ENCODE results near the gene PTDSS2.
A peak's percentile ranks its signal among the peaks of the same experiment; 100 is the strongest.

Gene PTDSS2

DNA sequence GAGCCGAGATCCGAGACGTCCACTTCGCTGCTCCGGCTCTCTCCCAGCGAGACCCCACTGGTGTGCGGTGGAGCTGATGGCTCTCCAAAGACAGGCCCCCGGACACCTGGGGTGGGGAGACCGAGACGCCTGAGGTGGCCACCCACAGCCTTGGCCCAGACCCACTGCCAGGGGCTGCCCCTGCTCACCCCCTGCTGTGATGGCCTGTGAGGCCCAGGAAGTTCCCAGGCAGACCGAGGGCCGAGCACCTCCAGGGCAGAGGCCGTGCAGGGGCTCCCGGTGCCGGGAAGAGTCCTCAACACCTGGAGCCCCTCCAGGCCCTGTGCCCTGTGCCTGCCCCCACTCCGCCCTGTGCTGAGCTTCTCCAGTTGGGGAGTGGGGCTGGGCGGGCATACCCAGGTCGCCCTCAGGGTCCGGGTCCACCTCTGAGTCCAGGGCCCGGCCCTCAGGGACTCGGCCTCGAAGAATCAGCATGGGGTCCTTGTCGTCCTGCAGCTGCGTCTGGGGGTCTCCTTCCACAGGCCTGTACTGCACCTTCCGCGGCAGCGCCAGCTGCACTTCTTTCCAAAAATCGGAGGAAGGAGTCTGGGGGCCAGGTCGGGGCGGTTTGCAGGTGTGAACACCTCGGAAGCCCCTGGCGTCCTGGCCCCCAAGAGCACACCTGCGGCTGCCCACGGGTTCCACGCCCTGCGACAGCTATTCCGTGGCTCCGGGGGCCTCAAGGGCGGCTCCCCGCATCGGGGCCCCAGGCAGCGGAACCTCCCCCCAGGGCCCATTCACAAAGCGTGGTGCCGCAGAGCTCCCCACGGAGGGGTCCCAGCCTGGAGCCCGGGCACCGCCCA lies 43.9 kb upstream of the PTDSS2 start:
- peak overlapping the region; percentile 78 for H2AK5ac ChIP-seq (ENCODE audit: low read length, severe bottlenecking)
- H2BK5ac ChIP-seq (ENCODE audit: low read depth, low read length, poor library complexity, severe bottlenecking), result no peak overlapping the region
- WGBS, result 86% methylated on average over 47 of the region's 47 CpGs
- H3K4me3 ChIP-seq (ENCODE audit: insufficient read depth in 1 of 2, low read depth in 1 of 2, low read length in 2 of 2), result peak overlapping the region; percentile 67 to 82
- H2BK12ac ChIP-seq (ENCODE audit: low read length in 2 of 2), result peak overlapping the region; percentile 18 to 25
- peak overlapping the region; percentile 88 to 94 for H3K18ac ChIP-seq (ENCODE audit: low read depth in 1 of 2, low read length in 2 of 2)
- no peak overlapping the region for H2BK120ac ChIP-seq (ENCODE audit: low read depth, low read length)
- H4K91ac ChIP-seq (ENCODE audit: low read length), result peak overlapping the region; percentile 86
- peak overlapping the region; percentile 72 for H3K9ac ChIP-seq (ENCODE audit: low read length)
- no peak for DNase-seq
- H3K79me1 ChIP-seq (replicated peaks; ENCODE audit: low read length, poor library complexity, severe bottlenecking), result peaks cover 4% of the 10 kb centered on the region
- peaks cover 0 to 7% of the 10 kb centered on the region in 2 experiments for H3K27me3 ChIP-seq (ENCODE audit: control insufficient read depth in 1 of 2, insufficient read depth in 1 of 2, low read length in 2 of 2)
- no peaks in the 10 kb centered on the region for H3K9me3 ChIP-seq (ENCODE audit: control insufficient read depth, low read length)
- peaks cover 47% of the 10 kb centered on the region for H3K4me1 ChIP-seq (ENCODE audit: control insufficient read depth, insufficient read depth, low read depth, low read length)
- H3K14ac ChIP-seq (ENCODE audit: low read length in 2 of 2), result peak overlapping the region in 1 of 2 experiments; percentile 84
- peaks cover 0 to 31% of the 10 kb centered on the region in 2 experiments for H3K36me3 ChIP-seq (ENCODE audit: control insufficient read depth in 1 of 2, insufficient read depth in 2 of 2, low read depth in 1 of 2, low read length in 2 of 2)
- H2AFZ ChIP-seq (ENCODE audit: low read depth, low read length), result peak overlapping the region; percentile 83
- peak overlapping the region; percentile 70 to 75 for H3K4ac ChIP-seq (ENCODE audit: low read depth in 1 of 2, low read length in 2 of 2)
- H3K4me2 ChIP-seq (ENCODE audit: low read length, poor library complexity, severe bottlenecking), result peak overlapping the region; percentile 87
- H3K27ac ChIP-seq (ENCODE audit: low read length, poor library complexity, severe bottlenecking), result no peak overlapping the region
- no peak overlapping the region for H3K23ac ChIP-seq (ENCODE audit: low read length in 2 of 2)
- peak overlapping the region; percentile 86 for H4K8ac ChIP-seq (ENCODE audit: low read length)
- H2BK15ac ChIP-seq (ENCODE audit: low read depth, poor library complexity, severe bottlenecking), result peak overlapping the region; percentile 93

DNA sequence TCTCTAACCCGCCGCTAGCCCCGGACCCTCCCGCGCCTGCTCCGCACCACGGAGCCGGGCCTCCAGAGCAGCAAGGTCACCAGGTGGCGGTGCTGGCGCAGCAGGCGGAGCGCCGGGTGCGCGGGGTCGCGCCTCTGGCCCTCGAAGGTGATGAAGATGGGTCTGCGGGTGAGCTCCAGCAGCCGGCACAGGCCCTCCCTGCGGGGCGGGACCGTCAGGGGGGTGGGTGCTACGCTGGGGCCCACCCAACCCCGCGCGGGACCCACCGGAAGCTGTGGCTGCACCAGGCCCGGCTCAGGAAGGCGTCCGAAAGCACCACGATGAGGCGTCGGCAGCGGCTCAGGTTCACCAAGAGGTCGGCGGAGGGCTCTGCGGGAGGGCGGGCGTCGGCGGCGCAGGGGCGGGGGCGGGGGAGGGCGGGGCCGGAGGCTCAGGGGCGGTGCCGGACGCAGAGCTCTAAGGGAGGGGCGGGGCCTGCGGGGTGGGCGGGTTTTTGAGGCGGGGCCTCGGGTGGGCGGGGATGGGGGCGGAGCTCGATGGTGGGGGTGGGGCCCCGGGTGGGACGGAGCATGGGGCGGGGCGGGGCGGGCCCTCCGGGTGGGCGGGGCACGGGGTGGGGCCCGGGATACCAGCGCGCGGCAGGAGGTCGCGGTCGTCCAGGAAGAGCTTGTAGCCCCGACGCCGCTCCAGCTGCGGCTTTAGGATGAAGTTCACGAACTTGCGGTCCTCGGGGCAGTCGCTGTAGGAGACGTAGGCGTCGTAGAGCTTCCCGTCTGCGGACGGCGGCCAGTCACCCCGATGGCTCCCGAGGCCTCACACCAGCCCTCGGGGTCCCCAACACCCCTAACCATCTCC lies 43.1 kb upstream of the PTDSS2 start:
- WGBS, result 16% methylated on average over 37 of the region's 91 CpGs

DNA sequence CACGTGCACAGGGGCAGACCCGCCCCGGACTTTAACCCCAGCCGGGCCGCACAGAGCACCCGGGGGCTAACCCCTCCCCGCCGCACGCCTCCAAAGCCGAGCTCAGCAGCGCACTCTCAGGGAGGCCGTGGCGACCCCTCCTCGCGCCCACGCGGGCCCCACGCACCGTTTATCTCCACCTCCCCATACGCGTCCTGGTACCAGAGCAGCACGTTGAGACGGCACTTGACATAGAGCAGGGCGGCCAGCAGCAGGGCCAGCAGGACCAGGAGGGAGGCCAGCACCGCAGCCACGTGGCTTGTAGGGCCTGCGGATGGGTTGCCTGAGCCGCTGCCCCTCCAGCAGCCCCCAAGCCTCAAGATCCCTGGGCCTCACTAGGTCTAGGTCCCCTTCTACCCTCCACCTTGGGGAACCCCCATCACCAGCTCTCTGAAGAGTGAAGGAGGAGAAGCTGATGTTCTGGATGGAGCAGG lies 42.4 kb upstream of the PTDSS2 start:
- H3K4me1 ChIP-seq (ENCODE audit: control insufficient read depth, insufficient read depth, low read depth, low read length), result peaks cover 50% of the 10 kb centered on the region
- peak overlapping the region in 1 of 2 experiments; percentile 79 for H3K4ac ChIP-seq (ENCODE audit: low read depth in 1 of 2, low read length in 2 of 2)
- peak overlapping the region; percentile 10 for H2AK5ac ChIP-seq (ENCODE audit: low read length, severe bottlenecking)
- 78% methylated on average over 24 of the region's 28 CpGs for WGBS
- no peak overlapping the region for H4K8ac ChIP-seq (ENCODE audit: low read length)
- peak overlapping the region; percentile 27 for H2BK120ac ChIP-seq (ENCODE audit: low read depth, low read length)
- H3K4me2 ChIP-seq (ENCODE audit: low read length, poor library complexity, severe bottlenecking), result no peak overlapping the region
- peak overlapping the region in 1 of 2 experiments; percentile 83 for H3K14ac ChIP-seq (ENCODE audit: low read length in 2 of 2)
- no peak overlapping the region for H3K4me3 ChIP-seq (ENCODE audit: insufficient read depth in 1 of 2, low read depth in 1 of 2, low read length in 2 of 2)
- DNase-seq, result no peak
- no peak overlapping the region for H3K27ac ChIP-seq (ENCODE audit: low read length, poor library complexity, severe bottlenecking)
- peak overlapping the region; percentile 76 to 79 for H3K18ac ChIP-seq (ENCODE audit: low read depth in 1 of 2, low read length in 2 of 2)
- H3K79me1 ChIP-seq (replicated peaks; ENCODE audit: low read length, poor library complexity, severe bottlenecking), result peaks cover 4% of the 10 kb centered on the region
- peak overlapping the region; percentile 53 for H2BK15ac ChIP-seq (ENCODE audit: low read depth, poor library complexity, severe bottlenecking)
- H3K9me3 ChIP-seq (ENCODE audit: control insufficient read depth, low read length), result no peaks in the 10 kb centered on the region
- peak overlapping the region; percentile 1 for H4K91ac ChIP-seq (ENCODE audit: low read length)
- H3K9ac ChIP-seq (ENCODE audit: low read length), result no peak overlapping the region
- peaks cover 0 to 31% of the 10 kb centered on the region in 2 experiments for H3K36me3 ChIP-seq (ENCODE audit: control insufficient read depth in 1 of 2, insufficient read depth in 2 of 2, low read depth in 1 of 2, low read length in 2 of 2)
- H3K23ac ChIP-seq (ENCODE audit: low read length in 2 of 2), result no peak overlapping the region
- peaks cover 0 to 7% of the 10 kb centered on the region in 2 experiments for H3K27me3 ChIP-seq (ENCODE audit: control insufficient read depth in 1 of 2, insufficient read depth in 1 of 2, low read length in 2 of 2)
- peak overlapping the region in 1 of 2 experiments; percentile 90 for H2BK12ac ChIP-seq (ENCODE audit: low read length in 2 of 2)
- H2BK5ac ChIP-seq (ENCODE audit: low read depth, low read length, poor library complexity, severe bottlenecking), result no peak overlapping the region
- peak overlapping the region; percentile 18 for H2AFZ ChIP-seq (ENCODE audit: low read depth, low read length)

More for the DNA sequence above, 43.1 kb upstream of the PTDSS2 start:
- peak overlapping the region in 1 of 2 experiments; percentile 90 for H2BK12ac ChIP-seq (ENCODE audit: low read length in 2 of 2)
- H3K4me1 ChIP-seq (ENCODE audit: control insufficient read depth, insufficient read depth, low read depth, low read length), result peaks cover 49% of the 10 kb centered on the region
- peak overlapping the region; percentile 83 for H2AFZ ChIP-seq (ENCODE audit: low read depth, low read length)
- H2AK5ac ChIP-seq (ENCODE audit: low read length, severe bottlenecking), result peak overlapping the region; percentile 78
- no peak overlapping the region for H2BK5ac ChIP-seq (ENCODE audit: low read depth, low read length, poor library complexity, severe bottlenecking)
- peak overlapping the region; percentile 88 to 94 for H3K18ac ChIP-seq (ENCODE audit: low read depth in 1 of 2, low read length in 2 of 2)
- peak overlapping the region; percentile 70 to 79 for H3K4ac ChIP-seq (ENCODE audit: low read depth in 1 of 2, low read length in 2 of 2)
- peak overlapping the region; percentile 67 to 82 for H3K4me3 ChIP-seq (ENCODE audit: insufficient read depth in 1 of 2, low read depth in 1 of 2, low read length in 2 of 2)
- peak overlapping the region; percentile 86 for H4K91ac ChIP-seq (ENCODE audit: low read length)
- no peak overlapping the region for H3K27ac ChIP-seq (ENCODE audit: low read length, poor library complexity, severe bottlenecking)
- H3K27me3 ChIP-seq (ENCODE audit: control insufficient read depth in 1 of 2, insufficient read depth in 1 of 2, low read length in 2 of 2), result peaks cover 0 to 7% of the 10 kb centered on the region in 2 experiments
- no peaks in the 10 kb centered on the region for H3K9me3 ChIP-seq (ENCODE audit: control insufficient read depth, low read length)
- H3K36me3 ChIP-seq (ENCODE audit: control insufficient read depth in 1 of 2, insufficient read depth in 2 of 2, low read depth in 1 of 2, low read length in 2 of 2), result peaks cover 0 to 31% of the 10 kb centered on the region in 2 experiments
- no peak overlapping the region for H3K23ac ChIP-seq (ENCODE audit: low read length in 2 of 2)
- peak overlapping the region in 1 of 2 experiments; percentile 84 for H3K14ac ChIP-seq (ENCODE audit: low read length in 2 of 2)
- peak overlapping the region; percentile 87 for H3K4me2 ChIP-seq (ENCODE audit: low read length, poor library complexity, severe bottlenecking)
- H2BK120ac ChIP-seq (ENCODE audit: low read depth, low read length), result peak overlapping the region; percentile 43
- peak overlapping the region; percentile 93 for H2BK15ac ChIP-seq (ENCODE audit: low read depth, poor library complexity, severe bottlenecking)
- DNase-seq, result peak; percentile 72
- peak overlapping the region; percentile 72 for H3K9ac ChIP-seq (ENCODE audit: low read length)
- peaks cover 4% of the 10 kb centered on the region for H3K79me1 ChIP-seq (replicated peaks; ENCODE audit: low read length, poor library complexity, severe bottlenecking)
- H4K8ac ChIP-seq (ENCODE audit: low read length), result peak overlapping the region; percentile 86
